ENCODE measurements around the gene FKBP9. TPM values are rescaled to one million over a fixed set of nuclear protein-coding genes. Genes with fewer than 3 reads are reported as not detected.

The FKBP9 gene
- total and polyA plus RNA-seq, 2 donors (not counting 3 experiments of a cell fraction or from before 2014, with no cell fraction given), result 88.7 to 124 TPM

GRCh38 chr7:33024189-33024757, 67.0 kb downstream of the FKBP9 start:
- H3K9me3 ChIP-seq (replicated peaks; ENCODE audit: control insufficient read depth, insufficient read depth, low read length), result no peaks in the 10 kb centered on the region
- FAIRE-seq (no peak), DNase-seq (ENCODE audit: low read depth, low spot score) (no peak)
- H4K20me1 ChIP-seq (replicated peaks; ENCODE audit: control insufficient read depth, extremely low read depth, insufficient read depth, low read length), result peaks cover 2% of the 10 kb centered on the region
- no peak overlapping the region for H2AFZ ChIP-seq (ENCODE audit: low read depth, low read length)
- H3K4me3 ChIP-seq (replicated peaks in 1 of 3; ENCODE audit: insufficient read depth in 1 of 3, low read depth in 1 of 3, low read length in 3 of 3), result no peak overlapping the region
- BruUV-seq (replicated peaks), result no TSS peak
- H3K27ac ChIP-seq (ENCODE audit: insufficient read depth, low read depth, low read length), result no peak overlapping the region
- no peaks in the 10 kb centered on the region for H3K27me3 ChIP-seq (ENCODE audit: control insufficient read depth in 2 of 2, insufficient read depth in 2 of 2, low read length in 2 of 2)
- H3K4me1 ChIP-seq (ENCODE audit: control insufficient read depth, extremely low read depth, insufficient read depth, low read length), result no peaks in the 10 kb centered on the region
- H3K9me1 ChIP-seq (replicated peaks; ENCODE audit: control insufficient read depth, extremely low read depth, insufficient read depth, low read length), result no peaks in the 10 kb centered on the region
- TF ChIP-seq POLR2AphosphoS5 (IDR thresholded peaks at IDR 0.05; ENCODE audit: insufficient read depth, low read depth, low read length) (no peak), POLR2A (IDR thresholded peaks at IDR 0.05; ENCODE audit: low read depth, low read length) (no peak), JUN (IDR thresholded peaks at IDR 0.05; ENCODE audit: borderline replicate concordance, insufficient read depth, insufficient read length, low read depth) (no peak), MYC (IDR thresholded peaks at IDR 0.05; ENCODE audit: low read depth, low read length) (no peak), EZH2 (IDR thresholded peaks at IDR 0.05; ENCODE audit: borderline replicate concordance, low read depth, low read length, severe bottlenecking) (no peak), GATA2 (IDR thresholded peaks at IDR 0.05; ENCODE audit: insufficient read depth, insufficient read length, low read depth, low read length) (no peak), FOS (IDR thresholded peaks at IDR 0.05; ENCODE audit: borderline replicate concordance, insufficient read depth, low read length) (no peak)
- TF ChIP-seq, protein P1, sequence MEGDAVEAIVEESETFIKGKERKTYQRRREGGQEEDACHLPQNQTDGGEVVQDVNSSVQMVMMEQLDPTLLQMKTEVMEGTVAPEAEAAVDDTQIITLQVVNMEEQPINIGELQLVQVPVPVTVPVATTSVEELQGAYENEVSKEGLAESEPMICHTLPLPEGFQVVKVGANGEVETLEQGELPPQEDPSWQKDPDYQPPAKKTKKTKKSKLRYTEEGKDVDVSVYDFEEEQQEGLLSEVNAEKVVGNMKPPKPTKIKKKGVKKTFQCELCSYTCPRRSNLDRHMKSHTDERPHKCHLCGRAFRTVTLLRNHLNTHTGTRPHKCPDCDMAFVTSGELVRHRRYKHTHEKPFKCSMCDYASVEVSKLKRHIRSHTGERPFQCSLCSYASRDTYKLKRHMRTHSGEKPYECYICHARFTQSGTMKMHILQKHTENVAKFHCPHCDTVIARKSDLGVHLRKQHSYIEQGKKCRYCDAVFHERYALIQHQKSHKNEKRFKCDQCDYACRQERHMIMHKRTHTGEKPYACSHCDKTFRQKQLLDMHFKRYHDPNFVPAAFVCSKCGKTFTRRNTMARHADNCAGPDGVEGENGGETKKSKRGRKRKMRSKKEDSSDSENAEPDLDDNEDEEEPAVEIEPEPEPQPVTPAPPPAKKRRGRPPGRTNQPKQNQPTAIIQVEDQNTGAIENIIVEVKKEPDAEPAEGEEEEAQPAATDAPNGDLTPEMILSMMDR (IDR thresholded peaks at IDR 0.05; ENCODE audit: extremely low read depth in 1 of 2, insufficient read depth in 1 of 2, low read depth in 1 of 2, low read length in 2 of 2), result no peak
- TF ChIP-seq, protein P2, sequence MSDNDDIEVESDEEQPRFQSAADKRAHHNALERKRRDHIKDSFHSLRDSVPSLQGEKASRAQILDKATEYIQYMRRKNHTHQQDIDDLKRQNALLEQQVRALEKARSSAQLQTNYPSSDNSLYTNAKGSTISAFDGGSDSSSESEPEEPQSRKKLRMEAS (IDR thresholded peaks at IDR 0.05; ENCODE audit: insufficient read depth, insufficient read length), result no peak
- intact Hi-C loops (cut with micrococcal nuclease) (no loop called here), dilution Hi-C loops (cut with MboI; ENCODE audit: extremely low pct_ligation_motif_present, low sequenced_read_pairs) (no loop called here)
- CTCF ChIA-PET, result no interaction called here
- H3K4me2 ChIP-seq (ENCODE audit: insufficient read depth, low read length), result no peak overlapping the region
- no peak overlapping the region for H3K9ac ChIP-seq (replicated peaks; ENCODE audit: extremely low read depth, insufficient read depth, low read length)
- POLR2A ChIA-PET, result no interaction called here
- peaks cover 1% of the 10 kb centered on the region for H3K79me2 ChIP-seq (ENCODE audit: control insufficient read depth, insufficient read depth, low read length)
- H3K36me3 ChIP-seq (ENCODE audit: control insufficient read depth in 2 of 2, extremely low read depth in 1 of 2, insufficient read depth in 2 of 2, low read length in 2 of 2), result no peaks in the 10 kb centered on the region

All from endothelial cell of umbilical vein (primary cell).